ENCODE data around the gene GRIK5.

GRIK5 gene

GRCh38 chr19:42032431-42032830 is 37.6 kb downstream of the GRIK5 start (continued):
- TF ChIP-seq ZBTB10 (tag by site-specific recombination; IDR thresholded peaks at IDR 0.05): 0 out of 2 replicates have a peak, but pooled peaks have one; percentile 34
- peak; percentile 97 for TF ChIP-seq ZEB2 (tag by site-specific recombination; IDR thresholded peaks at IDR 0.05)
- no peak for TF ChIP-seq RBAK (tag by site-specific recombination; IDR thresholded peaks at IDR 0.05)
- peak; percentile 92 for TF ChIP-seq OVOL3 (tag by site-specific recombination; IDR thresholded peaks at IDR 0.05)
- TF ChIP-seq REST (tag by site-specific recombination; IDR thresholded peaks at IDR 0.05): no peak
- TF ChIP-seq ZNF518A (tag by site-specific recombination; conservative IDR thresholded peaks at IDR 0.05; ENCODE audit: low read depth): 0 out of 2 replicates have a peak, but pooled peaks have one; percentile 47
- TF ChIP-seq ZNF610 (tag by site-specific recombination; IDR thresholded peaks at IDR 0.05; ENCODE audit: borderline replicate concordance): peak; percentile 84; the same call in 1 of the 2 replicates
- TF ChIP-seq ZNF335 (tag by site-specific recombination; conservative IDR thresholded peaks at IDR 0.05): peak; percentile 51
- peak; percentile 85 for TF ChIP-seq ZNF10 (tag by site-specific recombination; IDR thresholded peaks at IDR 0.05)
- peak; percentile 54; the same call in 1 of the 2 replicates for TF ChIP-seq ZBTB20 (tag by site-specific recombination; IDR thresholded peaks at IDR 0.05)
- peak; percentile 16; the same call in 1 of the 2 replicates for TF ChIP-seq ZNF394 (tag by site-specific recombination; IDR thresholded peaks at IDR 0.05; ENCODE audit: borderline replicate concordance)
- peak; percentile 82; the same call in 1 of the 2 replicates for TF ChIP-seq ZNF391 (tag by site-specific recombination; IDR thresholded peaks at IDR 0.05; ENCODE audit: borderline replicate concordance, low read depth)
- no peak for TF ChIP-seq ZNF202 (tag by site-specific recombination; IDR thresholded peaks at IDR 0.05; ENCODE audit: borderline replicate concordance)
- peak; percentile 93 for TF ChIP-seq ZBTB44 (tag by site-specific recombination; IDR thresholded peaks at IDR 0.05)
- no peak for TF ChIP-seq ZNF670 (tag by site-specific recombination; IDR thresholded peaks at IDR 0.05; ENCODE audit: low read depth)
- TF ChIP-seq ZNF175 (tag by site-specific recombination; IDR thresholded peaks at IDR 0.05): no peak
- no peak for TF ChIP-seq AEBP2 (tag by site-specific recombination; IDR thresholded peaks at IDR 0.05; ENCODE audit: borderline replicate concordance)
- TF ChIP-seq REPIN1 (tag by site-specific recombination; IDR thresholded peaks at IDR 0.05; ENCODE audit: low read depth): no peak
- TF ChIP-seq ZNF248 (tag by site-specific recombination; IDR thresholded peaks at IDR 0.05): no peak
- TF ChIP-seq ZNF707 (tag by site-specific recombination; IDR thresholded peaks at IDR 0.05): no peak
